HG02610 (cell line): ENCODE results near the gene DPM3.
"Not testable (repeated sequence)": the region's sequence is repeated elsewhere in the genome, so short reads cannot be mapped to it uniquely, and the experiment has no call there.

Experiments used
- ATAC-seq: cut with Tn5 transposase; IDR thresholded peaks from one replicate; pipeline ENCODE4 v1.9.1; 2021; ENCODE audit warnings: mild to moderate bottlenecking, moderate library complexity; ENCODE audit not compliant: unreplicated experiment

The DPM3 gene

GRCh38 chr1:155162631-155163030 is 22.3 kb upstream of the DPM3 start:
- not testable (repeated sequence) for ATAC-seq

- ATAC-seq, result no peak
Observed at GRCh38 chr1:155160128-155160527, 19.8 kb upstream of the DPM3 start.

GRCh38 chr1:155158991-155159390 is 18.7 kb upstream of the DPM3 start:
- ATAC-seq, result no peak

- ATAC-seq, result not testable (repeated sequence)
Observed at GRCh38 chr1:155155996-155156643, 15.8 kb upstream of the DPM3 start.

- no peak for ATAC-seq
Observed at GRCh38 chr1:155145491-155145890, 5.2 kb upstream of the DPM3 start.

GRCh38 chr1:155141749-155142148 is 1.4 kb upstream of the DPM3 start:
- ATAC-seq, result no peak

GRCh38 chr1:155140630-155140953 is 261 bp upstream of the DPM3 start:
- no peak for ATAC-seq

- ATAC-seq, result no peak
Observed at GRCh38 chr1:155137154-155137949, 3.0 kb downstream of the DPM3 start.

GRCh38 chr1:155136748-155137147 is 3.6 kb downstream of the DPM3 start:
- ATAC-seq, result no peak

GRCh38 chr1:155135415-155136028 is 4.8 kb downstream of the DPM3 start, which contains the start of gene SLC50A1:
TSS of gene SLC50A1 (plus strand) at chr1:155135852. CDS start at chr1:155135912, 60 bp downstream.
- ATAC-seq, result peak; percentile 77

GRCh38 chr1:155134880-155135414 is 5.4 kb downstream of the DPM3 start:
- ATAC-seq, result no peak

GRCh38 chr1:155134322-155134721 is 6.0 kb downstream of the DPM3 start:
- ATAC-seq, result no peak

- ATAC-seq, result no peak
Observed at GRCh38 chr1:155133799-155134281, 6.5 kb downstream of the DPM3 start.

- ATAC-seq, result no peak
Observed at GRCh38 chr1:155131856-155132255, 8.5 kb downstream of the DPM3 start.

GRCh38 chr1:155131285-155131684 is 9.0 kb downstream of the DPM3 start:
- no peak for ATAC-seq

GRCh38 chr1:155130272-155131006 is 9.9 kb downstream of the DPM3 start:
- ATAC-seq, result no peak

GRCh38 chr1:155128755-155129473 is 11.4 kb downstream of the DPM3 start:
- no peak for ATAC-seq

GRCh38 chr1:155127967-155128754 is 12.2 kb downstream of the DPM3 start:
- no peak for ATAC-seq
